Loucy (cell line): Measurements from ENCODE around the gene CAMTA1.

Experiments used
- EZH2phosphoT487 ChIP-seq: fragments of 200-600 bp; IDR thresholded peaks from 2 replicates; pipeline ENCODE4 v1.6.1; 2018; ENCODE audit warnings: antibody characterized with exemption, mild to moderate bottlenecking, moderate library complexity, borderline replicate concordance
- TF ChIP-seq, protein P1 (sequence below): fragments of 200-600 bp; sonication (generic); conservative IDR thresholded peaks from 2 replicates; pipeline ENCODE4 v1.5.1; 2014; ENCODE audit warnings: mild to moderate bottlenecking, antibody characterized with exemption, low read length

GRCh38 chr1:7573481-7573880, 788.2 kb downstream of the CAMTA1 start:
- TF ChIP-seq, protein P1, sequence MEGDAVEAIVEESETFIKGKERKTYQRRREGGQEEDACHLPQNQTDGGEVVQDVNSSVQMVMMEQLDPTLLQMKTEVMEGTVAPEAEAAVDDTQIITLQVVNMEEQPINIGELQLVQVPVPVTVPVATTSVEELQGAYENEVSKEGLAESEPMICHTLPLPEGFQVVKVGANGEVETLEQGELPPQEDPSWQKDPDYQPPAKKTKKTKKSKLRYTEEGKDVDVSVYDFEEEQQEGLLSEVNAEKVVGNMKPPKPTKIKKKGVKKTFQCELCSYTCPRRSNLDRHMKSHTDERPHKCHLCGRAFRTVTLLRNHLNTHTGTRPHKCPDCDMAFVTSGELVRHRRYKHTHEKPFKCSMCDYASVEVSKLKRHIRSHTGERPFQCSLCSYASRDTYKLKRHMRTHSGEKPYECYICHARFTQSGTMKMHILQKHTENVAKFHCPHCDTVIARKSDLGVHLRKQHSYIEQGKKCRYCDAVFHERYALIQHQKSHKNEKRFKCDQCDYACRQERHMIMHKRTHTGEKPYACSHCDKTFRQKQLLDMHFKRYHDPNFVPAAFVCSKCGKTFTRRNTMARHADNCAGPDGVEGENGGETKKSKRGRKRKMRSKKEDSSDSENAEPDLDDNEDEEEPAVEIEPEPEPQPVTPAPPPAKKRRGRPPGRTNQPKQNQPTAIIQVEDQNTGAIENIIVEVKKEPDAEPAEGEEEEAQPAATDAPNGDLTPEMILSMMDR, result no peak
- no peak for TF ChIP-seq EZH2phosphoT487
